GM18526 (cell line): ENCODE measurements around the gene VIP.

Experiments used
- POLR2A ChIP-seq: IDR thresholded peaks from 3 replicates; pipeline ENCODE4 v1.6.1; 2011; ENCODE audit not compliant: insufficient read length; ENCODE audit errors: extremely low read depth

The VIP gene

DNA sequence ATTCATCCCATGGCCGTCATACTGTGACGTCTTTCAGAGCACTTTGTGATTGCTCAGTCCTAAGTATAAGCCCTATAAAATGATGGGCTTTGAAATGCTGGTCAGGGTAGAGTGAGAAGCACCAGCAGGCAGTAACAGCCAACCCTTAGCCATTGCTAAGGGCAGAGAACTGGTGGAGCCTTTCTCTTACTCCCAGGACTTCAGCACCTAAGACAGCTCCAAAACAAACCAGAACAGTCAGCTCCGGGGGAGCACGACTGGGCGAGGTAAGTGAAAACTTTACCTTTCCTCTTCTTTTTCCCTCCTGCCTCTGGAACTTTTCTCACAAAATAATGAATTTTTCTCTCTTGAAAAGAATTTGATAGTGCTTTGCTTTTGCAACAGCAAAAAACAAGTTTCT, at the start of gene VIP:
Gene VIP, plus strand, starts transcription at position 104 of the 400 bp plus-strand sequence. CDS start 1,381 bp downstream, outside the sequence.
- TF ChIP-seq POLR2A, result no peak

DNA sequence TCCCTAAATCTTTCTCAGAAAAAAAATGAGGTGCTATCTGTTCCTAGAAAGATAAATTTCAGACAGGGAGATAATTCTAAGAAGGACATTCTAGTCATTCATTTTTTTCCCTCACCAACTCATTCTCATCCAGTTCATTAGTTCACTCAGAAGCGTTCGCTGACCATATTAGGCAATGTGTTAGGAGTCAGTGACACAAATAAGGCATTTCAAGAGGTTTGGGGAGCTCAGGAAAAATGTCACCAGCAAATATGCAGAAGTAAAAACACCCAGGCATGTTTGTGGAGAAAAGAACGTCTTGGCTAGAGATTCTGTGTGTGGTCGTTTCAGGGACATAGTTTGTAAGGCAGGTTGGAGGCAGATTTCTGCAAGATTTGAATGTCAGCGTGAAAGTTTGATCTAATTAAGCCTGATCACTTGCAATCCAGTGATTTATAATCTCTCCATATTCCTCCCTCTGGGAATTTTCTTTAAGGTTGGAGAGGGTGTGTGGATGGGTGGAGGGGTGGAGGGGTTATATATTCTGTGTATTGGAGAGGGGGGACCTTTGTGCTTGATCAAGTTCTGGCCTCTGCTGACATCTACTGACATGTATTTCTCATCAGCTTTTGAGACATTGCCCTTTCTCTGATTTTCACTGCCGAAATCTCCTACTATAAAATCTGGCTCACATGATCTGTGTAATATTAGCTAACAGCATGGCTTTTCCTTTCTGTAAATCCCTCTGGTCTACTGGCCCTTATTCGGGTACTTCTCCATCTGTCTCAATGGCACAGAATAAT, 49.3 kb upstream of the VIP start:
- no peak for TF ChIP-seq POLR2A

DNA sequence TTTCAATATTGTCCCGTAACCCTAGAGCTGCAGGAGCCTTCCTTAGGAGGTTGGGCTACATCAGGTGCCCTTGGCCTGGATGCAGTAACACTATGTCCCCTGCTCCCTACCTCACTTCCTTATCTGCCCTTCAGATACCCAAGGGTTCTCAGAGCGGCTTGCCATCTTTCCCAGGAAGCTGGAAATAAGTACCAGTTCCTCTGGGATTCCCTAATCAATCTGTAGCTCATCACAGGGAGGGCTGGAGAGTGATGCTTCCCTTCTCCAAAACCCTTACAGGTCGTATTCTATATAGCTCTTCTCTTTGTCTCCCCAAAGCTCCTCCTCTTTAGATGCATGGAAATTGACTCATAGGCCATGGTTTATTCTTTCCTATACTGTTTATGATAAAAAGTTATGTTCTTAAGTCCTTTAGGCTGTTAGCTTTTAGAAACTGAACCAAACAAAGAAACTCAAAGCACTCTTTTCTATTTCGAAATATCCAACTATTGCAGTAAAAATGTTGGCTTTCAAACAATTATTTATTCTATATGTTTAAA, 48.7 kb upstream of the VIP start:
- TF ChIP-seq POLR2A, result no peak

DNA sequence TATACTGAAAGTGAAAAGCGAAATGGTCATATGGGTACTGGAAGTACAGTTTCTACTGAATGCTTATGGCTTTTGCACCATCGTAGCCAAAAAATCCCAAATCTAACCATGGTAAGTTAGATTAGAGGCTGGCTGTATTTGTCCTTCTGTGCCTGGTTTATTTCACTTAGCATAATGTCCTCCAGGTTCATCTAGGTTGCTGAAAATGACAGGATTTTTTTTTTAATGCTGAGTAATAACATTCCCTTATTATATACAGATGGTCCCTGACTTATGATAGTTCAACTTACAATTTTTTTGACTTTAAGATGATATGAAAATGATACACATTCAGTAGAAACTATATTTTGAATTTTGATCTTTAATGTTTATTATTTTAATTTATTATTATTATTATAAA, 45.3 kb upstream of the VIP start:
- no peak for TF ChIP-seq POLR2A

DNA sequence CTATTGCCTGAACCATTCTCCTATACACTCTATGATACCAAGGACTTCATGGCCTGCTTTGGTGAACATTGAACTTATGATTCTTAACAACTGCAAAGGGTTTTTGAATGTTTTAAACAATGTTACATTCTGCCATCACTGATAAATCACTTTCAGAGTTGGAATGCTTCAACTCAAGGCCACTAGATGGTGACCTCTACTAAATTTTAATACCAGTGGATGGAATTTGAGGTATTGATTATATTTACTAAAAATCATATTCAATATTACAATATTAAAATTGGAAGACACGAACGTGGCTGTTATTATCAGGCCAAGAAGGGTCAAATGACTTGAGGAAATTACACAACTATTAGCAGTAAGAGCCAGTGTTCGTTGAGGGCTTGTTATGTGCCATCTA, 34.3 kb upstream of the VIP start:
- no peak for TF ChIP-seq POLR2A

DNA sequence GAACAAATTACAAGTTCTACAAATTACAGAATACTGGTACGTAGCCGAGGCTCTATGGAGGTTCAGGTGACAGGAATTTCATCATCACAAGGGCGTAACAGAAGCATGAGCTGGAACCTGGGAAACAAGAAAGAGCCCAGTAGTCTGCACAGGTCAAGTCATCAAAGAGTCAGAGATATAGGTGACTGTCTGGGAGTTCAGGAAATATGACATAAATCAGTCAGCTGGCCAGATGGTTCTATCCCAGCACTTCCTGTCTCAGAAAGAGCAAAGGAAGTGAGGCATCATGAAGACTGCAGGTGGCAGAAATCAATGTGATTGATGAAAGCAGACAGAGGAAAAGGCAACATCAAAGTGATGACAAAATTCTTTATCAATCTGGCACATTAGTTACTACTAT, 29.6 kb upstream of the VIP start:
- no peak for TF ChIP-seq POLR2A

DNA sequence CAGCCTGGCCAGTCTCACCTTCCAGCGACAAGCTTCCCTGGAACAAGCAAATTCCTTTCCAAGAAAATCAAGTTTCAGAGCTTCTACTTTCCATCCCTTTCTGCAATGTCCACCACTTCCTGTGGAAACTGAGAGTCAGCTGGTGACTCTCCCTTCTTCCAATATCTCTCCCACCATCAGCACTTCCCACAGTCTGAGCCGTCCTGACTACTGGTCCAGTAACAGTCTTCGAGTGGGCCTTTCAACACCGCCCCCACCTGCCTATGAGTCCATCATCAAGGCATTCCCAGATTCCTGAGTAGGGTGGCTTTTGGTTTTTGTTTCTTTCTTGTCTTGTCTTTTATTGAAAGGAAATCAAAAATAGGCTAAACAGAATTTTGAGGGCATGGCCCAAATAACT, 28.6 kb upstream of the VIP start:
- TF ChIP-seq POLR2A, result no peak

DNA sequence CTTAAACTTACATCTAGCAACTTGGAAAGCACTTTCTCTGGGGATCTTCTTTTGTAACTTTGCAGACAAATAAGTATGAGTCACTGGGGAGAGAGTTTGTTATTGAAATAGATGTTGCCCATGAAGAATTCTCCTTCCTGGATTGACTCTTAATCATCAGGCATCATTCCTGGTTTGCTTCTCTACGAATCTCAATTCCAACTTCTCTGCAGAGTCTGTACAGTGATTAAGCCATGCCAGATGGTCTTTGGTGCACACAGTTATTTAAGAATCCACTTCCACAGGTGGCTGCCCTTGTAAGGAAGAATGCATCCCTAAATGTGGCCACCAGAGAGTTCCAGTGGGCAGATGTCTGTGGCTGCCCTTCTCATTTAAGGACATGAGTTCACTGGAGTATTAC, 27.2 kb upstream of the VIP start:
- TF ChIP-seq POLR2A, result no peak

DNA sequence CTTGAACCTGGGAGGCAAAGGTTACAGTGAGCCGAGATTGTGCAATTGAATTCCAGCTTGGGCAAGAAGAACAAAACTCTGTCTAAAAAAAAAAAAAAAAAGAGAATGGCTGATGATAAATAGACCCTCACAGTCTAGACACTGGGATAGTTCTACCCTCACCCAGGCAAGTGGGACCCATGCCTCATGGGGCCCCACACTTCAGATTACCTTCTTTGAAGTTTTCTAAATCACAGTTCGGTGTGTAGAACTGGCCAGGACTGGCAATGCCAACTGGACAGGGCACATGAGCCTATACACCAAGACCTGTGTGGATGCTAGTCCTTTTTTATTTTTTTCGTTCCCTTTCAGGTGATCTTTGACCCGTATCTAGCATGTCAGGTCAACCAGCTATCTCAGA, 24.3 kb upstream of the VIP start:
- no peak for TF ChIP-seq POLR2A

DNA sequence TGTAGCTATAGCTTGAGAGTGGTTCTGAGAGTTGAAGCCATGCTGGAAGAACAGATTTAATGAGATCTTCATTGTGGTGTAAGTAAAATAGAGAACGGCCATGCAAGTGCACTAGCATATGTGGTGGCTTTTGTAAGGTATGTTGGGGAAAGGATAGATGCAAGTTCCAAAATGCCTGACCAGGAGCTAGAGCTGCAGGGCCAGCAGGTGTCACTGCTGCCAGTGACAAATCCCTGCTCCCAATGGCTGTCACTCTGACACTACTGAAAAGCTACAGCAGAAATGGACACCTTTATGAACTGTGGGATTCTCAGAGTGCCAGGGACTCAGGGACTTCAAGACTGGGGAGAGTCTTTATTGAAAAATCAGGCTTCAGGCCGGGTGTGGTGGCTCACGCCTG, 23.1 kb upstream of the VIP start:
- TF ChIP-seq POLR2A, result no peak

DNA sequence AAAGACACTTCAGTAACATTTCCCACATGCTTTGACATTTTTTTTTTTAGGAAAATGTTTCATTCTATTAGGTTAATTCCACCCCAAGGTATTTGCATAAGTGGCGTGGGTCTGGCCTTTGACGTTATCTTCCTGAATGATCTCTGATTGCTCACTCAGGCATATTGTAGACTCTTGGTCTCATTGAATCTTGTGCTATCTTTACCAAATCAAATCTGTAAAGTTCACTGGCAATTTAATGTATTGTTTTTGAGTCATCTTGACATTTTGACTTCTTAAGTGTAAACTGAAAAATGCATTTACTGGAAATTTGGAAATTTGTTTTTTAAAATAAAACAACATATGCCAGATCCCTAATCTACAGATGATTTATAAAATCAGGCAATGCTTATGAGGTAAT, 16.0 kb upstream of the VIP start:
- no peak for TF ChIP-seq POLR2A

DNA sequence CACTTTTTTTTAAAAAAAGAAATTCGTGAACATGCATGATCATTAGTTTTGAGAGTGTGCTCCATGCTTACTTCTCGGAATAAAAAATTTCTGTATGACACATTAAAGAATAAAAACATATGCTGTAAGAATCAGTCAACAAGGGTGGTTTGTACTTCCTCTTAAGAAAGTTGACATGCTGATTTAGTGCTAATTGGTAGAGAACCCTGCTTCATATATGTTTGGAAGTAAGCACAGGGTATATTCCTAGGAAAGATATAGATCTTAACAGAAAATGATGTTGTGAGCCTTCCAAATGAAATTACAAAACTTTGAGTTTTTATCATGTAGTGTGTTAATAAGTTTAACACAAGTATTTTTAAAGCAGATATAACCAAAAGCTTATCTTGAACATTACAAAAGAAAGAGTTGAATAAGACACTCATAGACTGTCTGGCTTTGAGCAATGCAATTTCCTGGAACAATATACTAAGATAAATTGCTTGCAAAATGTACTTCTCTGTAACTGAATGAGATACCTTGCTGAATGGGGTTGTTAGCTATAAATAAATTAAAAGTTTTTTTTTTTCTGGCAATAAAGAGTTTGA, 13.8 kb upstream of the VIP start:
- TF ChIP-seq POLR2A, result no peak

DNA sequence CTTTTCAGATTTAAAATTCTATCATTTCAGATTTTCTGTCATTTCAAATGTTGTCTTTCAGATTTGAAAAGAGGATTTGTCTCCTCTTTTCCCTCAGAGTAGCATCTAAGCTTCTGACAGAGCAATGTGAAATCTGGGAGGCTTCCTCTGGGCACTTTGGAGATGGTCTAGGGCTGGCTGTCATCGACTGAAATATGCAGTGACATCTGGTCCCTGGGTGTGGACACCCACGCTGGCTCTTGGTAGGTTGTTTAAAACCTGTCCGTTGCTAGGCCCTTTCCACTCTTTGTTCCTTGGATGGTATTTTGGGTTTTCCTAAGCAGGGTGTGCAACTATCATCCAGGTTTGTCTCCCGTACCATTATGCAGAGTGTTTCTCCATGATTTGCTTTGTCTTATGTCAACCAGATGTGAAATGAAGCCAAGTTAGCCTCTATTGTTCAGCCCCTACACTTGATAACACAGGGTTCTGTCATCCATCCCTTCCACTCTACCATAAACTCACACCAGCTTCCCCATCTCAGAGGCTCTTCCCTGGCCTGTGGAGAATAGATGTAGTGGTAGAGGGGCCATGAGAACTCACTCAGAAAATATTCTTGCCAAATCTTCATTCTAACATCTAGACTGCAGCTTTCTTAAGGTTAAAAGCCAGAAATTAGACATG, 5.0 kb upstream of the VIP start:
- no peak for TF ChIP-seq POLR2A

DNA sequence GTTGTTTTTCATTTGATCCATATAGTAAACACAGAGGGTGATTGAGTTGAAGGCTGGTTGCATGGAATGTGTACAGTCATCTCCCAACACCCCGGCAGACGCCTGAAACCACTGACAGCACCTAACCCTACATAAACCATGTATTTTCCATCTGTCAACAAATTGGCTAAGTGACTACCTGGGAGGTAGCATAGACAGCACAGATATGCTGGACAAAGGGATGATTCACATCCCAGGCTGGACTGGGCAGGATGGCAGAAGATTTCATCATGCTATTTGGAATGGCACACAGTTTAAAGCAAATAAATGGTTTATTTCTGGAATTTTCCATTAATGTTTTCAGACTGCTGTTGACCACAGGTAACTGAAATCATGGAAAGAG, 4.4 kb upstream of the VIP start:
- no peak for TF ChIP-seq POLR2A

DNA sequence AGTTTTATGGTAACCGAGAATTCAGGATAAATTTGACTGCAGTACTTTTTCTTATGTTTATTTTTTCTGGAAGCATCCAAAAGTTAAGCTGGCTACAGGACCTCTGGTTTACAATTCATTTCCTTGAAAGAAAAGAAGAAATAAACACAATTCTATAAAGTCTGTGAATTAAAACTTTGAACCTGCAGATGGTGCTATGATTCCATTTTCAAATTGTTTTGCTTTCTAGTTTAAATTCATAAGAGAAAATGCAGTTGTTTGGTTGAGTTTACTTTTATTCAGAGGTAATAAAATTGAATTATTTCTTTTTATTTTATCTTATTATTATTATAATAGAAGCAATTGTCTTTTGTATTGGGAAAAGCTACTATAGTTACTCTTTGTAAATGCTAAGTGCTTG, 1.8 kb upstream of the VIP start:
- TF ChIP-seq POLR2A, result no peak

DNA sequence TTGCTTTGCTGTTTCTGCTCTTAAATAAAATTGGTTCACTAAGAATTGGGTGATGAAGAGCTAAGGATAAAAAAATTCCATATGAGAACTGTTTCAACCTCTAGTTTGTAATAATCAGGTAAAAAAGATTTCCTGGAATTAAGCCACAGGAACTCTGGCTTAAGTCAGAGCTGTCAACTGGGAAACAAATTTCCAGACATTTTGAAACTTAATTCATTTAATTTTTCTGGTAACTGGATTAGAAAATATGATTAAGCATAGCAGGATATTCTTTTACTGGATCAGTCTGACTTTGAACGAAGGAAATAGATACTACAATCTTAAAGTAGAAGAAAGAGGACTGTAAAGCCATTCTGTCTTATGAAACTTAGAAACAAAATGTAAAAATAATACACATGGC, 1.3 kb upstream of the VIP start:
- TF ChIP-seq POLR2A, result no peak
